ENCODE data around the gene MAST3. TPM values are rescaled to one million over a fixed set of nuclear protein-coding genes. Genes with fewer than 3 reads are reported as not detected.

The MAST3 gene
- total and polyA plus RNA-seq, 2 of the 8 experiments (the other 6 are each of a cell fraction or from before 2014, with no cell fraction given), result 3.4 to 9.0 TPM

GRCh38 chr19:18196511-18196845 lies 98.9 kb downstream of the MAST3 start:
- ChIA-PET CTCF (ENCODE audit: partially characterized antibody) (interaction anchor here (2.3 kb wide), 1 partner anchor 57 kb away, joined by 12 read pairs; a partner anchor contains a TSS), POLR2A (ENCODE audit: partially characterized antibody) (interaction anchor here (0.9 to 5.8 kb wide), 3 partner anchors 9 to 84 kb away, joined by 3 to 38 read pairs (median 5); partner anchors contain the start of gene JUND)
- H3K9ac ChIP-seq (replicated peaks in 1 of 4; ENCODE audit: extremely low read depth in 1 of 4, low read depth in 3 of 4, low read length in 3 of 4), result no peak overlapping the region
- no peak overlapping the region for H2BK12ac ChIP-seq (ENCODE audit: low read depth, low read length)
- H3K23me2 ChIP-seq (ENCODE audit: low read depth, low read length), result peaks cover 10% of the 10 kb centered on the region
- H3K4me3 ChIP-seq (ENCODE audit: extremely low read depth in 1 of 4, insufficient read depth in 2 of 4, low read depth in 3 of 4, low read length in 4 of 4), result no peak overlapping the region
- no peak overlapping the region for H3K56ac ChIP-seq (replicated peaks; ENCODE audit: insufficient read length, low read depth, low read length)
- H2BK5ac ChIP-seq (ENCODE audit: low read depth, low read length), result no peak overlapping the region
- H3K4me1 ChIP-seq (replicated peaks in 1 of 4; ENCODE audit: control insufficient read depth in 3 of 4, insufficient read depth in 4 of 4, low read length in 3 of 4), result peaks cover 5 to 12% (median 8%) of the 10 kb centered on the region in 4 experiments
- peaks cover 0 to 4% of the 10 kb centered on the region in 2 experiments; a peak in 1 of 4 replicates for H3K79me2 ChIP-seq (ENCODE audit: control insufficient read depth in 1 of 2, insufficient read depth in 2 of 2, low read length in 2 of 2)
- H4K20me1 ChIP-seq (replicated peaks in 1 of 2; ENCODE audit: control insufficient read depth in 1 of 2, insufficient read depth in 2 of 2, low read length in 2 of 2), result peaks cover 3 to 22% of the 10 kb centered on the region in 2 experiments
- no peak overlapping the region for H3K14ac ChIP-seq (ENCODE audit: insufficient read length)
- H3K27me3 ChIP-seq (replicated peaks in 1 of 4; ENCODE audit: control insufficient read depth in 3 of 4, extremely low read depth in 1 of 4, insufficient read depth in 3 of 4, low read length in 3 of 4), result no peaks in the 10 kb centered on the region
- no peak overlapping the region for H4K8ac ChIP-seq (ENCODE audit: extremely low read depth, insufficient read depth, low read length)
- no peak overlapping the region for H3K23ac ChIP-seq (ENCODE audit: insufficient read length)
- H2BK15ac ChIP-seq (ENCODE audit: low read length), result no peak overlapping the region
- H4K91ac ChIP-seq (replicated peaks; ENCODE audit: insufficient read length, low read length), result no peak overlapping the region
- no peak overlapping the region for H2AFZ ChIP-seq (ENCODE audit: low read length)
- no peak overlapping the region for H2BK120ac ChIP-seq (replicated peaks; ENCODE audit: low read depth, low read length)
- peaks cover 6% of the 10 kb centered on the region; the same call in 1 of the 2 replicates for H3K79me1 ChIP-seq (ENCODE audit: low read depth, low read length)
- no peak overlapping the region for H3K18ac ChIP-seq (ENCODE audit: extremely low read depth, low read length)
- WGBS, 2 experiments (ENCODE audit: extremely low coverage in 1 of 2, insufficient coverage in 1 of 2, insufficient read length in 1 of 2, insufficient replicate concordance in 2 of 2, low coverage in 1 of 2, low lambda C conversion rate in 2 of 2, missing lambda C conversion rate in 1 of 2), result 84% methylated on average over 7 of the region's 7 CpGs; no CpG with 5 or more reads in 1 of the 2 experiments
- peaks cover 11 to 26% (median 12%) of the 10 kb centered on the region in 4 experiments; a peak in 7 of 8 replicates for H3K36me3 ChIP-seq (ENCODE audit: control insufficient read depth in 2 of 4, insufficient read depth in 4 of 4, low read length in 3 of 4)
- no peak overlapping the region for H4K5ac ChIP-seq (ENCODE audit: insufficient read length, low read depth, low read length)
- H2BK20ac ChIP-seq (ENCODE audit: low read length), result no peak overlapping the region
- no peak overlapping the region for H3K4ac ChIP-seq (replicated peaks; ENCODE audit: insufficient read length, low read depth, low read length)
- DNase-seq (ENCODE audit: low read depth in 1 of 2, low spot score in 2 of 2) (no peak), FAIRE-seq (no peak)
- H2AK5ac ChIP-seq (ENCODE audit: low read depth, low read length), result no peak overlapping the region
- no peak overlapping the region for H3K27ac ChIP-seq (ENCODE audit: low read depth, low read length)
- no peak for TF ChIP-seq POU5F1 (IDR thresholded peaks at IDR 0.05; ENCODE audit: low read depth, low read length)
- no peak for TF ChIP-seq FOSL1 (IDR thresholded peaks at IDR 0.05; ENCODE audit: insufficient read depth, low read depth, low read length)
- TF ChIP-seq MAX (IDR thresholded peaks at IDR 0.05), result no peak
- TF ChIP-seq RBBP5 (IDR thresholded peaks at IDR 0.05; ENCODE audit: borderline replicate concordance, low read depth, low read length), result no peak
- TF ChIP-seq E2F6 (IDR thresholded peaks at IDR 0.05), result no peak
- TF ChIP-seq TAF1 (IDR thresholded peaks at IDR 0.05; ENCODE audit: low read depth, low read length), result no peak
- TF ChIP-seq JUN (IDR thresholded peaks at IDR 0.05; ENCODE audit: low read depth, low read length), result no peak
- TF ChIP-seq GTF2F1 (IDR thresholded peaks at IDR 0.05; ENCODE audit: borderline replicate concordance, low read depth, low read length), result no peak
- no peak for TF ChIP-seq SP2 (IDR thresholded peaks at IDR 0.05; ENCODE audit: low read length)
- no peak for TF ChIP-seq TEAD4 (IDR thresholded peaks at IDR 0.05; ENCODE audit: low read depth, low read length)
- no peak for TF ChIP-seq RFX5 (IDR thresholded peaks at IDR 0.05; ENCODE audit: borderline replicate concordance, low read depth, low read length)
- no peak for TF ChIP-seq RNF2 (IDR thresholded peaks at IDR 0.05; ENCODE audit: borderline replicate concordance, low read depth, low read length, missing control alignments, poor library complexity, severe bottlenecking)
- no peak for TF ChIP-seq TBP (IDR thresholded peaks at IDR 0.05; ENCODE audit: low read depth, low read length)
- no peaks in the 10 kb centered on the region for H3K9me3 ChIP-seq (ENCODE audit: insufficient read depth in 2 of 2, low read depth in 1 of 2, low read length in 1 of 2)
- H3K4me2 ChIP-seq (ENCODE audit: insufficient read depth in 1 of 2, low read depth in 2 of 2, low read length in 2 of 2), result no peak overlapping the region

Data from H1 (cell line).